ENCODE results near the gene TMEM235. TPM values are rescaled to one million over a fixed set of nuclear protein-coding genes. Genes with fewer than 3 reads are reported as not detected.

The TMEM235 gene
- total RNA-seq, 1 donor = not detected

GRCh38 chr17:78284146-78284545 lies 52.7 kb downstream of the TMEM235 start:
- TF ChIP-seq, protein P1, sequence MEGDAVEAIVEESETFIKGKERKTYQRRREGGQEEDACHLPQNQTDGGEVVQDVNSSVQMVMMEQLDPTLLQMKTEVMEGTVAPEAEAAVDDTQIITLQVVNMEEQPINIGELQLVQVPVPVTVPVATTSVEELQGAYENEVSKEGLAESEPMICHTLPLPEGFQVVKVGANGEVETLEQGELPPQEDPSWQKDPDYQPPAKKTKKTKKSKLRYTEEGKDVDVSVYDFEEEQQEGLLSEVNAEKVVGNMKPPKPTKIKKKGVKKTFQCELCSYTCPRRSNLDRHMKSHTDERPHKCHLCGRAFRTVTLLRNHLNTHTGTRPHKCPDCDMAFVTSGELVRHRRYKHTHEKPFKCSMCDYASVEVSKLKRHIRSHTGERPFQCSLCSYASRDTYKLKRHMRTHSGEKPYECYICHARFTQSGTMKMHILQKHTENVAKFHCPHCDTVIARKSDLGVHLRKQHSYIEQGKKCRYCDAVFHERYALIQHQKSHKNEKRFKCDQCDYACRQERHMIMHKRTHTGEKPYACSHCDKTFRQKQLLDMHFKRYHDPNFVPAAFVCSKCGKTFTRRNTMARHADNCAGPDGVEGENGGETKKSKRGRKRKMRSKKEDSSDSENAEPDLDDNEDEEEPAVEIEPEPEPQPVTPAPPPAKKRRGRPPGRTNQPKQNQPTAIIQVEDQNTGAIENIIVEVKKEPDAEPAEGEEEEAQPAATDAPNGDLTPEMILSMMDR (IDR thresholded peaks at IDR 0.05; ENCODE audit: insufficient read depth, low read depth, low read length) = no peak
- peak; percentile 94 for DNase-seq (ENCODE audit: low read depth)
- no peak overlapping the region for H3K4me3 ChIP-seq (ENCODE audit: low read depth, low read length)

DNA sequence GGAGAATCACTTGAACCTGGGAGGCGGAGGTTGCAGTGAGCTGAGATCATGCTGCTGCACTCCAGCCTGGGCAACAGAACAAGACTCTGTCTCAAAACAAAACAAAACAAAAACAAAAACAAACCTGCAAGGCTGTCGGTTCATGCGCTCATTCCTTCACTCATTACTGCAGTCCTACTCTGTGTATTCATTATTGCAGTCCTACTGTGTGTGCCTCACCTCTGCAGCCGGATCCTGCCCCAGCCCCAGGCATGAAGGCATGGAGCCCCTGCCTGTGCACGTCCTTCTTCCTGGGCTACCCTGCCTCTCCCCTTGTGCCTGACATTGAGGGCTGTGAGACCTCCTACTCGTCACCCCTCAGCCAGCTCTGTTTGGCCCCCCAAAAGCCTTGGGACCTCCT lies 57.6 kb downstream of the TMEM235 start:
- no peak for DNase-seq (ENCODE audit: low read depth)
- TF ChIP-seq, protein P1 (IDR thresholded peaks at IDR 0.05; ENCODE audit: insufficient read depth, low read depth, low read length) = no peak
- H3K4me3 ChIP-seq (ENCODE audit: low read depth, low read length) = no peak overlapping the region

GRCh38 chr17:78289802-78290363 lies 58.5 kb downstream of the TMEM235 start:
- TF ChIP-seq, protein P1 (IDR thresholded peaks at IDR 0.05; ENCODE audit: insufficient read depth, low read depth, low read length) = peak; percentile 86
- H3K4me3 ChIP-seq (ENCODE audit: low read depth, low read length) = no peak overlapping the region
- peak; percentile 93 for DNase-seq (ENCODE audit: low read depth)

Small RNA genes lying within 50 kb of the gene (small RNA-seq; reads per million reads assigned to genes)
- not detected for gene AC087645.1

Other genes starting within 250 kb of the TMEM235 start
- 4.2 and 5.2 TPM in 2 replicates for gene TMC6, start 102.9 kb upstream of the TMEM235 start, total RNA-seq
- not detected in 2 replicates for gene TMC8, start 100.9 kb upstream of the TMEM235 start, total RNA-seq
- gene C17orf99, start 85.2 kb upstream of the TMEM235 start, total RNA-seq = not detected in 2 replicates
- gene SYNGR2, start 63.0 kb upstream of the TMEM235 start, total RNA-seq = 10.6 and 16.0 TPM in 2 replicates
- gene TK1, start 44.6 kb upstream of the TMEM235 start, total RNA-seq = 87.2 and 158 TPM in 2 replicates
- gene AFMID, start 44.3 kb upstream of the TMEM235 start, total RNA-seq = 19.0 and 21.6 TPM in 2 replicates
- 39.0 and 50.1 TPM in 2 replicates for gene BIRC5, start 17.4 kb upstream of the TMEM235 start, total RNA-seq
- gene SOCS3, start 128.4 kb downstream of the TMEM235 start, total RNA-seq = 59.6 and 70.0 TPM in 2 replicates
- 30.9 and 35.4 TPM in 2 replicates for gene PGS1, start 147.0 kb downstream of the TMEM235 start, total RNA-seq

Data from fibroblast of villous mesenchyme (primary cell).